A549 treated with ZK216348 at 1 μM for 4 hours (cell line): ENCODE data around the gene IFI30. TPM values are rescaled to one million over a fixed set of nuclear protein-coding genes. Genes with fewer than 3 reads are reported as not detected.

ENCODE experiments used
- total RNA-seq: library from RNA; stranded (reverse); fragments of 200-300 nt; extraction: Qiagen RNA extraction; gene quantifications from 5 replicates; pipeline ENCODE4 v1.2.3, GENCODE V29; 2022; ENCODE audit warnings: low read depth

Gene IFI30
- 7.9 to 26.4 TPM (median 16.4 TPM) in 5 replicates for total RNA-seq

GRCh38 chr19:18173572-18174288 is at the start of gene IFI30:
Gene IFI30 (plus strand): TSS chr19:18173813. CDS start chr19:18173842, 29 bp downstream.

GRCh38 chr19:18152817-18153555 is 20.6 kb upstream of the IFI30 start, which contains the start of gene PIK3R2:
Gene PIK3R2 (plus strand): TSS chr19:18153163. CDS start chr19:18155880, 2,717 bp downstream.

GRCh38 chr19:18192673-18193387 is 19.2 kb downstream of the IFI30 start, which contains the start of gene MPV17L2:
Gene MPV17L2 (plus strand): TSS chr19:18193218. CDS start chr19:18193282, 64 bp downstream.

GRCh38 chr19:18203863-18204393 is 30.3 kb downstream of the IFI30 start, which contains the start of gene RAB3A:
Gene RAB3A (minus strand): TSS chr19:18204042. CDS start chr19:18202740, 1,302 bp downstream.

GRCh38 chr19:18225702-18226468 is 52.3 kb downstream of the IFI30 start, which contains the start of gene PDE4C:
Gene PDE4C (minus strand): TSS chr19:18226438. CDS start chr19:18226415, 23 bp downstream.

Other genes with a start within 250 kb of the IFI30 start
- gene CCDC124, start 240.8 kb upstream of the IFI30 start, total RNA-seq: 93.4 to 129 TPM (median 120 TPM) in 5 replicates
- gene KCNN1, start 206.7 kb upstream of the IFI30 start, total RNA-seq: 0.12 to 0.98 TPM (median 0.48 TPM) in 5 replicates
- 24.7 to 40.0 TPM (median 38.1 TPM) in 5 replicates for gene ARRDC2, start 165.6 kb upstream of the IFI30 start, total RNA-seq
- gene IL12RB1, start 86.9 kb upstream of the IFI30 start, total RNA-seq: not detected in 5 replicates
- 1.9 to 2.6 TPM (median 2.3 TPM) in 5 replicates for gene MAST3, start 76.0 kb upstream of the IFI30 start, total RNA-seq
- gene PIK3R2, start 20.6 kb upstream of the IFI30 start, total RNA-seq: 1.0 to 16.9 TPM (median 11.6 TPM) in 5 replicates
- gene MPV17L2, start 19.4 kb downstream of the IFI30 start, total RNA-seq: 6.7 to 12.9 TPM (median 12.3 TPM) in 5 replicates
- 0.50 to 1.3 TPM (median 0.95 TPM) in 5 replicates for gene RAB3A, start 30.2 kb downstream of the IFI30 start, total RNA-seq
- gene PDE4C, start 52.6 kb downstream of the IFI30 start, total RNA-seq: 0.12 to 0.99 TPM (median 0.14 TPM) in 3 of 5 replicates, not detected in the others
- 0.61 to 0.98 TPM (median 0.72 TPM) in 5 replicates for gene IQCN, start 100.6 kb downstream of the IFI30 start, total RNA-seq
- 22.6 to 65.5 TPM (median 54.9 TPM) in 5 replicates for gene JUND, start 107.8 kb downstream of the IFI30 start, total RNA-seq
- gene LSM4, start 149.3 kb downstream of the IFI30 start, total RNA-seq: 200 to 249 TPM (median 235 TPM) in 5 replicates
- gene PGPEP1, start 166.8 kb downstream of the IFI30 start, total RNA-seq: 1.6 to 3.2 TPM (median 2.6 TPM) in 5 replicates
- gene GDF15, start 212.3 kb downstream of the IFI30 start, total RNA-seq: 15.2 to 41.1 TPM (median 30.8 TPM) in 5 replicates
- not detected in 5 replicates for gene LRRC25, start 223.8 kb downstream of the IFI30 start, total RNA-seq
- gene SSBP4, start 245.6 kb downstream of the IFI30 start, total RNA-seq: 30.2 to 51.6 TPM (median 49.6 TPM) in 5 replicates